Kidney (tissue), 14 donors: Measurements from ENCODE around the gene LDLRAD4. TPM values are rescaled to one million over a fixed set of nuclear protein-coding genes. Genes with fewer than 3 reads are reported as not detected.

Experiments used
- DNase-seq, 5 donors: peaks; one replicate each; pipeline ENCODE4 v3.0.0-alpha.2; 2013 to 2020
- FAIRE-seq: peaks from 2 replicates; lab custom pipeline; 2012; peaks lifted over from hg19 to GRCh38; lab: Jason Lieb, UNC
- H3K27ac ChIP-seq, 2 donors: one replicate each; pipeline ENCODE4 v1.7.0; 2013; ENCODE audit warnings: low read depth in 2 of 2, low read length in 2 of 2, inconsistent platforms in 1 of 2
- H3K27me3 ChIP-seq: one replicate; pipeline ENCODE4 v1.7.1; 2013; ENCODE audit warnings: low read length, inconsistent platforms; ENCODE audit not compliant: control insufficient read depth, insufficient read depth
- H3K36me3 ChIP-seq, 3 donors: one replicate each; pipeline versions ENCODE4 v1.7.0 to v1.7.1; 2013; ENCODE audit warnings: low read length in 3 of 3, control low read depth in 1 of 3, inconsistent platforms in 1 of 3; ENCODE audit not compliant: insufficient read depth in 3 of 3, control insufficient read depth in 2 of 3
- H3K4me1 ChIP-seq, 3 donors: one replicate each; pipeline versions ENCODE4 v1.7.0 to v1.7.1; 2013; ENCODE audit warnings: low read length in 3 of 3, inconsistent platforms in 1 of 3, low read depth in 1 of 3; ENCODE audit not compliant: control insufficient read depth in 2 of 3, insufficient read depth in 2 of 3
- H3K4me3 ChIP-seq, 3 donors: one replicate each; pipeline versions ENCODE4 v1.7.0 to v1.8.1; 2013; ENCODE audit warnings: low read length in 3 of 3, control low read depth in 1 of 3, inconsistent platforms in 1 of 3
- H3K9ac ChIP-seq, 3 donors: one replicate each; pipeline versions ENCODE4 v1.7.0 to v1.7.1; 2013; ENCODE audit warnings: low read length in 3 of 3, control low read depth in 1 of 3, inconsistent platforms in 1 of 3
- H3K9me3 ChIP-seq, 3 donors: one replicate each; pipeline versions ENCODE4 v1.7.0 to v1.7.1; 2013; ENCODE audit warnings: low read length in 3 of 3, control low read depth in 1 of 3, inconsistent platforms in 1 of 3; ENCODE audit not compliant: control insufficient read depth in 2 of 3, insufficient read depth in 1 of 3
- intact Hi-C: fragments of 100-400 bp; cut with DNase I; formaldehyde crosslinking; loops from one replicate; pipeline ENCODE4 v1.11.1; 2022
- polyA plus RNA-seq: library from polyadenylated mRNA; stranded (reverse); fragments of 350-450 nt; fragmentation: Illumina TruSeq; extraction: RNeasy Lipid Tissue Mini Kit (QIAGEN cat#74804); gene quantifications from one replicate; pipeline ENCODE4 v1.2.3, GENCODE V29; 2014; ENCODE audit warnings: low read depth, low replicate concordance; ENCODE audit not compliant: insufficient read depth
- total RNA-seq: library from RNA; stranded (reverse); fragmentation: NEBNext Ultra II Directional; extraction: Animal tissue kit (Norgen Biotek cat#: 25700); gene quantifications from one replicate; pipeline ENCODE4 v1.2.1, GENCODE V29; 2021
- TF ChIP-seq, protein P1 (sequence below): IDR thresholded peaks from 3 replicates; pipeline ENCODE4 v1.5.1; 2012; ENCODE audit warnings: mild to moderate bottlenecking, moderate library complexity, borderline replicate concordance; ENCODE audit not compliant: insufficient read depth; ENCODE audit errors: extremely low read depth
- donor health status: control.
- donor health status: control.
- donor health status: control.
- donor health status: control.
- donor health status: control.
- donor health status: DM: yes; HTN: yes; CAD: no.
- donor health status: Normal renal cell carcinoma (clear cell type).

The LDLRAD4 gene
- total and polyA plus RNA-seq, 2 donors from 2014 or later, result 2.3 to 42.3 TPM

DNA sequence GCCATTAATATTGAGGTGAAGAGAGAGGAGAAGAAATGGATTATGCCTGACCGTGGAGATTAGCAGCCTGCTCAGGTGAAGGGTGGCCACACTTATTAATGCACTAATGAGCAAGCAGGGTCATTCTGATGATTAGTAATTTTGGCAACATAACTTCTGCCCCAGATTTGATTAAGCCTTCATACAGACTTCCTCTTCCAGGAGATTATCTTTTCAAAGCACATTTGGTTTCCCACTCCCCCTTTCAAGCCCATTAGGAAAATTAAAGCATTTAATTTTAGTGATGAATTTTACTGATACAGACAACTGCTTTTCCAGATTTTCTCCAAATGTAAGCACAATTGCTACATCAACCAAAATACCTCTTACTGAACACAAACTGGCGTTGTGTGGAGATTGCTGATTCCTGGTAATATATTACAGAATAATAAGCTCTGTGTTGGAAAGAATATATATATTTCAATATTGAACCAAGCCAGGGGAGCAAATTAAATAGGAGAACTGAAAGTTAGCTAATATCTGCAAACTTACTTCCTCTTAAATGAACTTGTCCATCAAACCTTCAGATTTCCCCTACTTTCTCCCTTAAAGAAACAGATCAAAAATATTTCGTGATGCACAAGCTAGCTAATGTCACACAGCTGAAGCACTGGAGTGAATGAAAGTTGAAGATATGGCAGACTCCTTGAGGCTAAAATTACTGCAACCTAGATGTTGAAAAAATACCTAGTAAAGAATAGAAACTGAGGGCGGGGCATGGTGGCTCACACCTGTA lies 367.0 kb downstream of the LDLRAD4 start:
- no peaks in the 10 kb centered on the region for H3K27me3 ChIP-seq
- TF ChIP-seq, protein P1, sequence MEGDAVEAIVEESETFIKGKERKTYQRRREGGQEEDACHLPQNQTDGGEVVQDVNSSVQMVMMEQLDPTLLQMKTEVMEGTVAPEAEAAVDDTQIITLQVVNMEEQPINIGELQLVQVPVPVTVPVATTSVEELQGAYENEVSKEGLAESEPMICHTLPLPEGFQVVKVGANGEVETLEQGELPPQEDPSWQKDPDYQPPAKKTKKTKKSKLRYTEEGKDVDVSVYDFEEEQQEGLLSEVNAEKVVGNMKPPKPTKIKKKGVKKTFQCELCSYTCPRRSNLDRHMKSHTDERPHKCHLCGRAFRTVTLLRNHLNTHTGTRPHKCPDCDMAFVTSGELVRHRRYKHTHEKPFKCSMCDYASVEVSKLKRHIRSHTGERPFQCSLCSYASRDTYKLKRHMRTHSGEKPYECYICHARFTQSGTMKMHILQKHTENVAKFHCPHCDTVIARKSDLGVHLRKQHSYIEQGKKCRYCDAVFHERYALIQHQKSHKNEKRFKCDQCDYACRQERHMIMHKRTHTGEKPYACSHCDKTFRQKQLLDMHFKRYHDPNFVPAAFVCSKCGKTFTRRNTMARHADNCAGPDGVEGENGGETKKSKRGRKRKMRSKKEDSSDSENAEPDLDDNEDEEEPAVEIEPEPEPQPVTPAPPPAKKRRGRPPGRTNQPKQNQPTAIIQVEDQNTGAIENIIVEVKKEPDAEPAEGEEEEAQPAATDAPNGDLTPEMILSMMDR, result no peak
- FAIRE-seq (no peak), DNase-seq (no peak)
- no peaks in the 10 kb centered on the region for H3K4me1 ChIP-seq
- H3K27ac ChIP-seq, result no peak overlapping the region
- no peak overlapping the region for H3K4me3 ChIP-seq
- no peaks in the 10 kb centered on the region for H3K9me3 ChIP-seq
- intact Hi-C loops, result no loop called here
- no peaks in the 10 kb centered on the region for H3K36me3 ChIP-seq
- H3K9ac ChIP-seq, result no peak overlapping the region

DNA sequence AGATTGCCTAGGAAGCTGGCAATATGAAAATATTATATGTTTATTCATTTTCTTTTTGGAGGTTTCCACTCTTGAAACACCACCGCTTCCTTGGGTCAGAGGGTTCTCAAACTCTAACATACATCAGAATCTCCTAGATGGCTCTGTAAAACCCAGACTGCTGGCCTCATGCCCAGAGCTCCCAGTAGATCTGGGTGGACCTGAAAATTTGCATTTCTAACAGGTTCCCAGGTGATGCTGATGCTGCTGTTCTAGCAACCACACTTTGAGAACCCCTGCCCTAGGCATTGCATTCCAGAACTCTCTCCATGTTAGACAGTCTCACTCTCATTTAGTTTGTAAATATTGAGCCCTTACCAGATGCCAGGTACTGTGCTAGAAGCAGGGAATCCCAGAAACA lies 368.4 kb downstream of the LDLRAD4 start:
- Histone ChIP-seq H3K27me3 (no peaks in the 10 kb centered on the region), H3K9ac (no peak overlapping the region), H3K27ac (no peak overlapping the region), H3K9me3 (no peaks in the 10 kb centered on the region), H3K36me3 (no peaks in the 10 kb centered on the region), H3K4me3 (no peak overlapping the region), H3K4me1 (no peaks in the 10 kb centered on the region)
- intact Hi-C loops, result no loop called here
- no peak for DNase-seq
- TF ChIP-seq, protein P1, result no peak
- no peak for FAIRE-seq

DNA sequence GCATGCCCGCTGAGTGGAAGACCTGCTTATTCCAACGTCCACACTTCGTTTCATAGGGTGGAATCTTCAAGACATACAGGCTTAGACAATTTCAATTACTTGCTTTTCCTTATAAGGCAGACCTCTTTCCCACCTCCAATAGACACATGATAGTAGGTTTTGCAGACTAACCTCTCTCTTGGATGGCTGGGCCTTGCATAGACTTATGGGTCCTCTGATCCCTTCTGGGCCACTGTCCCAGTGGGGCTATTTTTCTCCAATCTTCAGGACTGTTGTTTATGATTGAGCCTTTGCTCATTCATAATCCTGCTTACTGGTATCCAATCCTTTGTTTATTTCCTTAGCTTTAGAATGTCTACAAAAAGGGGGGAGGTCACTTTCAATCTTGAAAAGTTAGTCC lies 368.9 kb downstream of the LDLRAD4 start:
- DNase-seq (no peak), FAIRE-seq (no peak)
- H3K9me3 ChIP-seq, result no peaks in the 10 kb centered on the region
- H3K27ac ChIP-seq, result no peak overlapping the region
- no peaks in the 10 kb centered on the region for H3K27me3 ChIP-seq
- H3K9ac ChIP-seq, result no peak overlapping the region
- intact Hi-C loops, result no loop called here
- TF ChIP-seq, protein P1, result no peak
- no peaks in the 10 kb centered on the region for H3K36me3 ChIP-seq
- H3K4me3 ChIP-seq, result no peak overlapping the region
- H3K4me1 ChIP-seq, result no peaks in the 10 kb centered on the region
